GM10847 (cell line): ENCODE data around the gene EYS.

Source experiments
- POLR2A ChIP-seq: IDR thresholded peaks from 2 replicates; pipeline ENCODE4 v1.6.1; 2011; ENCODE audit not compliant: insufficient read length; ENCODE audit errors: extremely low read depth

Gene EYS

DNA sequence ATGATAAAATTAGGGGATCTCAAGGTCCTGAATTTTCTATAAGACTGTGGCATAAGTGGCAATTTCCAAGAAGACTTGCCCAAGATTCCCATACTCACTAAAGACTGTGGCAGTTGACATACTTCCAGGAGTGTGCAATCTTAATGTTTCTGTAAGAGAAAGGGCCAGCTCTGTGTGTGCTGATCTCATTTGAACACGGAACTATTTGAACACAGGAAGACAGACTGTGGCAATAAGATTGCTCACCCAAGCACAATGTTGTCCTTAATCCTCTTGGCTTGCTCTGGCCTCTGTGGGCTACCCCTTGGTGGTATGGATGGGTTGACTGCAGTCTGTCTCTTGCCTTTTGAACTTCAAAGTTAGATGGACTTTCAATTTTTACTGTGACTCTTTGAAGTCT, 1920.0 kb downstream of the EYS start:
- no peak for TF ChIP-seq POLR2A

DNA sequence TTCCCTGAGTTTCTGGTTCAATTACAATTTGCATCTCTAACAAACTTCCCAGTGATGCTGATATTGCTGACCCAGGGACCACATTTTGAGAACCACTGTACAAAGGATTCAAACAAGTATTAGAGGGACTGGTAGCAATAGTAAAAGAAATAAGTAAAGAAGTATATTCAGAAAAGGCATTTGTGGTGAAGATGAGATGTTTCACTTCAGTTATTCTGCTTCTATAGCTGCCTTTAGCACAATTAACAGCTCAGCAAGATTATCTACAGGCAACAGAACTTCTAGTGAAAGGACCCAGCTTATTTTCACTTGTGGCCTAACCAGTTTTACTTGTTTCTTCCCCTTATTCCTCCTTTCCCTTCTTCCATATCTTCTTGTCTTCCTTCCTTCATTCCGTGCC, 1922.0 kb downstream of the EYS start:
- no peak for TF ChIP-seq POLR2A

DNA sequence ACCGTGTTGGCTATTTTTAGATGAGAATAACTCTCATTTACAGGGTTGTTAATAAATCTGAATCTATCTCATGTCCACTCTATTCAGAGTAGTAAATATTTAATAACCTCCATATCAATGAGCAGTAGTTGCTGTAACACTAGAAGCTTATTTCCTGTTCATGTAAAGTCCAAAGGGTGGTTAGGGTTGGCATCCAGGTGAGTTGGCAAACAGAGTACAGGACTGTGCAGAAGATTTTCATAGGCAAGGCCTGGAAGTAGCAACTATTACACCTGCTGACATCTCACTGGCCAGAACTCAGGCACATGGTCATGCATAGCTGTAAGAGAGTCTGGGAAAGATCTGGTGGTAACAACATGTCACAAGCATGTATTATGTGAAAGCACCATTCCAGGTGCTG, 1923.9 kb downstream of the EYS start:
- no peak for TF ChIP-seq POLR2A

DNA sequence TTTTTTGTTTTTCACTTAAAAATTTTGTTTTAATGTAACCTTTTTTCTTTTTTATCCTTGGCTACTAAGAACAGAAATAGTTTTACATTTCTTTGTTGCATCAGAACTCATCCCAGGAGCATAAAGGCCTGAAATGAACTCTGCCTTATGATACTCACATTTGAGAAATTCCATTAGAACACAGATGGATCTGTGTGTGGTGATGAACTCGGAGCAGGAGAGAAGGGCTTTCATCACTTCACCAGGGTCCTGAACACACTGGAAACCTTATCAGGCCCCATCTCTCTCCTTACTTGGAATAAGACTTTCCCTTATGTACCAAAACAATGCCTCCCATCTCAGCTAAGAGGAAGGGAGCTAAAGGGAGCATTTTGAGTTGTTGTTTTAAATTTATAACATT, 1932.1 kb downstream of the EYS start:
- TF ChIP-seq POLR2A = no peak

DNA sequence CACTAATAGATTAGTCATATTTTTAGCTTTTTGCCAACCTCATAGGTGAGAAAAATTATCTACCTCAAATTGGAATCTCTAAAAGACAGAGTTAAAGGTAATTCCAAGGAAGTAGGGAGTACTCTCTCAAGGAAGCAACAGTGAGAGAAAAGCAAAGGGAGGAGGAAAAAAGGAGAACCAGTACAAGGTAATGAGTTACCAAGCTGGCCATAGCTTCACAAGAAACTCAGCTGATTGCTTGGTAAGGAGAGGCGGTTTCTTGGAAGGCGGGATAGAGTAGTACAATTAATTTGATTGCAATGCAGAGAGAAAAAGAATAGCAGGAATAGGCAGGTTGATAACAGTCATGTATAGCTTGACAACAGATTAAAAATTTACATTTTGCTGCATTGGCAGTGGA, 1933.8 kb downstream of the EYS start:
- no peak for TF ChIP-seq POLR2A

- no peak for TF ChIP-seq POLR2A
Measured at GRCh38 chr6:63765828-63766227, 1941.2 kb downstream of the EYS start.

DNA sequence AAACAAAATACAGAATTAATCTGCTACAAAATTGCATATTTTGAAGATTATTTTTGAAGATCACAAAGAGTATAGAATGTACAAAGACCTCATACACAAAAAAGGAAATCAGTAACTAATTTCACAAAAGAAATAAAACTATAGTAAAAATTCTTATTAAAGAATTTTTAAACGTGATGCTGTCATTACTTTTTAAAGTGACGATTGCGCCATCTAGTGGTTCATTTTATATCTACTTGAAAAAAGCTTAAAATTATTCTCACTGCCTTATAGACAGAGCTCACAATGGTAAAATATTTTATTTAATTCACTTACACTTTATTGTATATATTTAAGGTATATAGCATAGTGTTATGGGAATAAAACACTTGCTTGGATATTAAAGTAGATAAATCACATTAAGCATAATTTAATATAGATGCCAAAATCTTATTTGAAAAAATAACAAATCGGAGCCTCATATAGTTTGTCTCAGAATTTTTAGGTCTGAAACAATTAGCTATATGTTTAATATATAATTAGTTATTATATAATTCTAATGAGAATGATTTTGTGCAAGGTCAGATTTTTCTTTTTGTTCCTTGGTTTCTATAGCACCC, 1942.6 kb downstream of the EYS start:
- TF ChIP-seq POLR2A = no peak

DNA sequence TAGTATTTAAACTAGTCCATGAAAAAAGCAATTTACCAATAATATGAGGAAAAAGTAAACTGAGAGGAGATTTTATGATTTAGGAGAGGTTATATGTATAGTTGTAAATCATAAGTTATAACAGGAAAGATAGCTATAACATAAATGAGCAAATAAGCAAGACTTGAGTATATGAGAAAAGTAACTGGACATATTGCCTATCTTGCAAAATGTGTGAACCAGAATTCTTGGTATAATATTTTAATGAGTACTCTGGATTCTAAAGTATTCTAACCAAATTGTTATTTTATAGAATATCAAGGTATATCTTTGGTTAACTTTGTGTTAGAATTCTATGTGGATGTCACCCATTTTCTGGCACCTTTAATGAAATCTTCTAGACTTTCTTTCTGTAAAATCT, 1946.8 kb downstream of the EYS start:
- TF ChIP-seq POLR2A = no peak

GRCh38 chr6:63759605-63760105, 1947.4 kb downstream of the EYS start:
- no peak for TF ChIP-seq POLR2A

DNA sequence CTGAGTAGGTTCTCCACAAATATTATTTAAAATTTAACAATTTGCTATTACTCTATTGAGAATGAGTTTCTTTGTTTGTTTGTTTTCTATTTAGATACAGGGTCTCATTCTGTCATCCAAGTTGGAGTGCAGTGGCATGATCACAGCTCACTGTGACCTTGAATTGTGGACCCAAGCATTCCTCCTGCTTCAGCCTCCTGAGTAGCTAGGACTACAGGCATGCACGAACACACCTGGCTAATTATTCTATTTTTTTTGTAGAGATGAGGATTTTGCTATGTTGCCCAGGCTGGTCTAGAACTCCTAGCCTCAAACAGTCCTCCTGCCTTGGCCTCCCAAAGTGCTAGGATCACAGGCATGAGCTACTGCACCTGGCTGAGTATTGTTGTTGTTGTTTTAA, 1949.2 kb downstream of the EYS start:
- TF ChIP-seq POLR2A = no peak

- no peak for TF ChIP-seq POLR2A
Measured at GRCh38 chr6:63750400-63750799, 1956.6 kb downstream of the EYS start.

DNA sequence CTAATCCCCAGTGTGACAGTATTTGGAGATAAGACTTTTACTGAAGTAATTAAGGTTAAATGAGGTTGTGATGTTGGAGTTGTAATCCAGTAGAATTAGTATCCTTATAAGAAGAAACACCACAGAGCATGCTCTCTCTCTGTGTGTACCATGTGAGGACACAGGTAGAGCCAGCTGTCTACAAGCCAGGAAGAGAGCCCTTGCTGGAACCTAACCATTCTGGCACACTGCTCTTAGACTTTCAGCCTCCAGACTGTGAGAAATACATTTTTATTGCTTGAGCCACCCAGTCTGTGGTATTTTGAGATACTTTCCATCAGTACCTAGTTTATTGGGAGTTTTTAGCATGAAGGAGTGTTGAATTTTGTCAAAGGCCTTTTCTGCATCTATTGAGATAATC, 1961.2 kb downstream of the EYS start:
- no peak for TF ChIP-seq POLR2A

GRCh38 chr6:63744810-63745209, 1962.2 kb downstream of the EYS start:
- no peak for TF ChIP-seq POLR2A

DNA sequence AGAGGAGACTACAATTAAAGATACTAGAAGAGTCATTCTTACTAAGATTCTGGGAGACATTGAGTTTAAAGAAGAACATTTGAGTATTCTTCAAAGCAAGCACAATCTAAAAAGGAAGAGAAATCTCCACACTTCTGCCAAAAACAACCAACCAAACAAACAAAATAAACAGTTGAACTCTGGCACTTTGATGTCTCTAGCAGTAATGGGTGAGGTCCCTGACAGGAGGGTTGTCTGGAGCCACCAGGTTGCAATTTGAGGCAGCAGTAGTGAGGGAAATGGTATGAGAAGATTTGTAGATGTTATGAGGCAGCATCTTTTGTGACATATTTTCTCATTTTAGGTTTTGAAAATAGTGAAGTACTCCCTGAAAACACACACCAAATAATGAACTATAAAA, 1963.3 kb downstream of the EYS start:
- no peak for TF ChIP-seq POLR2A

GRCh38 chr6:63742060-63742459, 1965.0 kb downstream of the EYS start:
- TF ChIP-seq POLR2A = no peak

DNA sequence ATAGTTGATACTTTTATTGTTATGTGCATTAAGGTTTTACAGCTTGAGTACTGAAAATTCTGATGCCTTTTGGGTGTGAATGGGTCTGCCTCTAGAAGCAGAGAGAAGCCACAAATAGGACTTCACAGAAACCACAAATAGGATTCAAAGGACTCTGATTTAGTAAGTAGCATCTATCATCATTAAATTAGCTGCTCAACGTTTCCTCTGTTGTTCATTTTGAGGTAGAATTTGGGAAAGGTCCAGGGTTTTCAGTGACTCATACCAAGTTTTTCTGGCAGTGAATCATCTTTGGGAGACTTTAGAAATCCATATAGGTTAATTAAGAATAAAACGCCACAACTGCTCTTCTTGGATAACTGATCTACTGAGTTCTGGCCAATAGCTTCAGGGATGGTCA, 1966.3 kb downstream of the EYS start:
- TF ChIP-seq POLR2A = no peak

GRCh38 chr6:63739094-63739687, 1967.8 kb downstream of the EYS start:
- TF ChIP-seq POLR2A = no peak
